Heart left ventricle (tissue), 13 donors: ENCODE data around the gene FRMD7.

Experiments used
- POLR2A ChIP-seq, 2 donors: fragments of 450-650 bp; IDR thresholded peaks; one replicate each; pipeline ENCODE4 v1.6.1; 2017; ENCODE audit warnings: antibody characterized with exemption in 2 of 2, mild to moderate bottlenecking in 2 of 2, moderate library complexity in 2 of 2
- TF ChIP-seq, protein P1 (sequence below), 12 donors: fragments of 200-600 bp; sonication (generic) in 4 of 12; IDR thresholded peaks; one replicate each; pipeline versions ENCODE4 v1.5.0 to v1.8.0; 2018 to 2022; ENCODE audit warnings: antibody characterized with exemption in 12 of 12, mild to moderate bottlenecking in 5 of 12
- donor health status: ischemic (EF 13 %, LVEDD 7.1; RV severe dilation, severe dysfunction).
- donor health status: DM: no; HTN: yes; CAD: no.
- donor health status: DM: no; HTN: no; CAD: no.
- donor health status: ischemic (EF 25% LVEDD 6.9; RV normal size, moderate dysfunction).
- donor health status: ischemic (EF 25% LVEDD 5.7; RV mildly dilated, moderate dysfunction).
- donor health status: ischemic (EF 35%, LVEDD 5.7; RV mildly dilated, moderate dysfunction).
- donor health status: nonischemic (EF 11% LVEDD 7.7; RV severe dilation, severe dysfunction).
- donor health status: DM: yes; HTN: yes; CAD: no.
- donor health status: PGD.
- donor health status: ischemic (EF 29% LVEDD 5.4; RV normal size, mild dysfunction).
- donor health status: nonischemic (EF 23%, LVEDD 6.1; RV moderate dilation, normal function).

GRCh38 chrX:132144061-132144460, 16.2 kb upstream of the FRMD7 start:
- TF ChIP-seq, protein P1, sequence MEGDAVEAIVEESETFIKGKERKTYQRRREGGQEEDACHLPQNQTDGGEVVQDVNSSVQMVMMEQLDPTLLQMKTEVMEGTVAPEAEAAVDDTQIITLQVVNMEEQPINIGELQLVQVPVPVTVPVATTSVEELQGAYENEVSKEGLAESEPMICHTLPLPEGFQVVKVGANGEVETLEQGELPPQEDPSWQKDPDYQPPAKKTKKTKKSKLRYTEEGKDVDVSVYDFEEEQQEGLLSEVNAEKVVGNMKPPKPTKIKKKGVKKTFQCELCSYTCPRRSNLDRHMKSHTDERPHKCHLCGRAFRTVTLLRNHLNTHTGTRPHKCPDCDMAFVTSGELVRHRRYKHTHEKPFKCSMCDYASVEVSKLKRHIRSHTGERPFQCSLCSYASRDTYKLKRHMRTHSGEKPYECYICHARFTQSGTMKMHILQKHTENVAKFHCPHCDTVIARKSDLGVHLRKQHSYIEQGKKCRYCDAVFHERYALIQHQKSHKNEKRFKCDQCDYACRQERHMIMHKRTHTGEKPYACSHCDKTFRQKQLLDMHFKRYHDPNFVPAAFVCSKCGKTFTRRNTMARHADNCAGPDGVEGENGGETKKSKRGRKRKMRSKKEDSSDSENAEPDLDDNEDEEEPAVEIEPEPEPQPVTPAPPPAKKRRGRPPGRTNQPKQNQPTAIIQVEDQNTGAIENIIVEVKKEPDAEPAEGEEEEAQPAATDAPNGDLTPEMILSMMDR (IDR thresholded peaks at IDR 0.05): no peak
- no peak for TF ChIP-seq POLR2A (IDR thresholded peaks at IDR 0.05)
